HCT116 (cell line): Measurements from ENCODE around the gene LMAN1L.

Experiments used
- CTCF ChIP-seq, 3 experiments: fragments of 200-600 bp in 1 of 3; sonication (generic) in 1 of 3; IDR thresholded peaks in 2 of 3; conservative IDR thresholded peaks in 1 of 3; 2 replicates each; pipeline ENCODE4 v1.5.1; 2012 to 2017; ENCODE audit warnings: low read depth in 2 of 3, low read length in 2 of 3, antibody characterized with exemption in 1 of 3, borderline replicate concordance in 1 of 3, control low read depth in 1 of 3, mild to moderate bottlenecking in 1 of 3, mixed read lengths in 1 of 3, mixed run types in 1 of 3, moderate library complexity in 1 of 3; ENCODE audit not compliant: insufficient read depth in 1 of 3
- EZH2 ChIP-seq: fragments of 200-600 bp; sonication (generic); IDR thresholded peaks from 2 replicates; pipeline ENCODE4 v1.6.1; 2017; ENCODE audit warnings: antibody characterized with exemption, mixed run types
- FOSL1 ChIP-seq: IDR thresholded peaks from 2 replicates; pipeline ENCODE4 v1.6.1; 2012; ENCODE audit warnings: low read depth
- POLR2A ChIP-seq: IDR thresholded peaks from 2 replicates; pipeline ENCODE4 v1.7.0; 2011; ENCODE audit warnings: borderline replicate concordance; ENCODE audit not compliant: insufficient read depth, insufficient read length; ENCODE audit errors: extremely low read depth
- POLR2AphosphoS5 ChIP-seq: IDR thresholded peaks from 2 replicates; pipeline ENCODE4 v1.6.1; 2011; ENCODE audit warnings: mild to moderate bottlenecking, low read depth, low read length, moderate library complexity
- RAD21 ChIP-seq: IDR thresholded peaks from 2 replicates; pipeline ENCODE4 v1.6.1; 2012; ENCODE audit warnings: low read depth, mild to moderate bottlenecking
- SIN3A ChIP-seq: IDR thresholded peaks from 2 replicates; pipeline ENCODE4 v1.6.1; 2012; ENCODE audit warnings: low read depth
- SP1 ChIP-seq: IDR thresholded peaks from 2 replicates; pipeline ENCODE4 v1.6.1; 2012; ENCODE audit warnings: low read depth
- SRF ChIP-seq: IDR thresholded peaks from 2 replicates; pipeline ENCODE4 v1.6.1; 2012; ENCODE audit warnings: low read depth
- TF ChIP-seq, protein P1 (sequence below): IDR thresholded peaks from 2 replicates; pipeline ENCODE4 v1.6.1; 2012
- TF ChIP-seq, protein P2 (sequence below): IDR thresholded peaks from 2 replicates; pipeline ENCODE4 v1.6.1; 2012; ENCODE audit warnings: low read depth
- TF ChIP-seq, protein P3 (sequence below): IDR thresholded peaks from 2 replicates; pipeline ENCODE4 v1.6.1; 2012

DNA sequence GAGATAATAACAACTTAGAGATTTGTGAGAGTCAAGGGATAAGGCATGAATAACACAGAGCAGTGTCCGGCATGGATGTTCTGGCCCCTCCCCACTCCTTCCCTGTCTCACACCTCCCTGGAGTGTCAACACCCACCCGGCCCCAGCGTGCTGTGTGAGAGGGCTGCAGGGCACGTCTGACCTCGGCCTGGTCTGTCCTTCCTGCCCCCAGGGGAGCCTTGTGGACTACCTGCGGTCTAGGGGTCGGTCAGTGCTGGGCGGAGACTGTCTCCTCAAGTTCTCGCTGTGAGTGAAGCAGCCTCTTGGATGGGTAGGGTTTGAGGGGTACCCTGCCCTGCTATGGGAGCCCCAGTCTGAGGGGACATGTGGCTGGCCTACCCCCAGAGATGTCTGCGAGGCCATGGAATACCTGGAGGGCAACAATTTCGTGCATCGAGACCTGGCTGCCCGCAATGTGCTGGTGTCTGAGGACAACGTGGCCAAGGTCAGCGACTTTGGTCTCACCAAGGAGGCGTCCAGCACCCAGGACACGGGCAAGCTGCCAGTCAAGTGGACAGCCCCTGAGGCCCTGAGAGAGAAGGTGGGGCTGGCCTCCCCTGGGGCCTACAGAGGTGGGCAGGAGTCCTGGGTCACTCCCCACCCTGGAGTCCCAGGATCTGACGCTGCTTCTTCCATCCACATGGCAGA lies 11.2 kb upstream of the LMAN1L start:
- TF ChIP-seq CTCF (IDR thresholded peaks at IDR 0.05 in 2 of 3, conservative IDR thresholded peaks at IDR 0.05 in 1 of 3; ENCODE audit: borderline replicate concordance in 1 of 3, insufficient read depth in 1 of 3, low read depth in 2 of 3, low read length in 2 of 3) (no peak), POLR2AphosphoS5 (no peak), RAD21 (no peak), FOSL1 (no peak), EZH2 (no peak), SRF (no peak), POLR2A (no peak), SP1 (no peak), SIN3A (no peak)
- TF ChIP-seq, protein P1, sequence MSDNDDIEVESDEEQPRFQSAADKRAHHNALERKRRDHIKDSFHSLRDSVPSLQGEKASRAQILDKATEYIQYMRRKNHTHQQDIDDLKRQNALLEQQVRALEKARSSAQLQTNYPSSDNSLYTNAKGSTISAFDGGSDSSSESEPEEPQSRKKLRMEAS = no peak
- TF ChIP-seq, protein P2, sequence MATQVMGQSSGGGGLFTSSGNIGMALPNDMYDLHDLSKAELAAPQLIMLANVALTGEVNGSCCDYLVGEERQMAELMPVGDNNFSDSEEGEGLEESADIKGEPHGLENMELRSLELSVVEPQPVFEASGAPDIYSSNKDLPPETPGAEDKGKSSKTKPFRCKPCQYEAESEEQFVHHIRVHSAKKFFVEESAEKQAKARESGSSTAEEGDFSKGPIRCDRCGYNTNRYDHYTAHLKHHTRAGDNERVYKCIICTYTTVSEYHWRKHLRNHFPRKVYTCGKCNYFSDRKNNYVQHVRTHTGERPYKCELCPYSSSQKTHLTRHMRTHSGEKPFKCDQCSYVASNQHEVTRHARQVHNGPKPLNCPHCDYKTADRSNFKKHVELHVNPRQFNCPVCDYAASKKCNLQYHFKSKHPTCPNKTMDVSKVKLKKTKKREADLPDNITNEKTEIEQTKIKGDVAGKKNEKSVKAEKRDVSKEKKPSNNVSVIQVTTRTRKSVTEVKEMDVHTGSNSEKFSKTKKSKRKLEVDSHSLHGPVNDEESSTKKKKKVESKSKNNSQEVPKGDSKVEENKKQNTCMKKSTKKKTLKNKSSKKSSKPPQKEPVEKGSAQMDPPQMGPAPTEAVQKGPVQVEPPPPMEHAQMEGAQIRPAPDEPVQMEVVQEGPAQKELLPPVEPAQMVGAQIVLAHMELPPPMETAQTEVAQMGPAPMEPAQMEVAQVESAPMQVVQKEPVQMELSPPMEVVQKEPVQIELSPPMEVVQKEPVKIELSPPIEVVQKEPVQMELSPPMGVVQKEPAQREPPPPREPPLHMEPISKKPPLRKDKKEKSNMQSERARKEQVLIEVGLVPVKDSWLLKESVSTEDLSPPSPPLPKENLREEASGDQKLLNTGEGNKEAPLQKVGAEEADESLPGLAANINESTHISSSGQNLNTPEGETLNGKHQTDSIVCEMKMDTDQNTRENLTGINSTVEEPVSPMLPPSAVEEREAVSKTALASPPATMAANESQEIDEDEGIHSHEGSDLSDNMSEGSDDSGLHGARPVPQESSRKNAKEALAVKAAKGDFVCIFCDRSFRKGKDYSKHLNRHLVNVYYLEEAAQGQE = no peak
- TF ChIP-seq, protein P3, sequence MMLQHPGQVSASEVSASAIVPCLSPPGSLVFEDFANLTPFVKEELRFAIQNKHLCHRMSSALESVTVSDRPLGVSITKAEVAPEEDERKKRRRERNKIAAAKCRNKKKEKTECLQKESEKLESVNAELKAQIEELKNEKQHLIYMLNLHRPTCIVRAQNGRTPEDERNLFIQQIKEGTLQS = no peak
